HEK293 (cell line): ENCODE data around the gene STAMBP.

Source experiments
- CTCF ChIA-PET: fragments of 350-600 bp; formaldehyde crosslinking; extraction: SDS; loops from one replicate; lab custom pipeline; 2021; ENCODE audit warnings: antibody characterized with exemption; lab: Yijun Ruan, JAX
- POLR2A ChIA-PET: fragments of 300-600 bp; formaldehyde crosslinking; extraction: SDS; loops from one replicate; lab custom pipeline; 2020; ENCODE audit warnings: antibody characterized with exemption, inconsistent platforms; lab: Yijun Ruan, JAX
- H3K27ac ChIP-seq: fragments of 200-500 bp; sonication (Bioruptor generic); 2 replicates; pipeline ENCODE4 v1.5.1; 2014; ENCODE audit warnings: low read depth, low read length, control low read depth, inconsistent platforms; ENCODE audit errors: extremely low read depth
- H3K36me3 ChIP-seq, 2 experiments: fragments of 200-500 bp in 1 of 2; sonication (Bioruptor generic) in 1 of 2; 1 replicate in 1 of 2; 2 replicates in 1 of 2; pipeline ENCODE4 v1.5.1; 2014 to 2017; ENCODE audit warnings: inconsistent platforms in 2 of 2, low read length in 2 of 2; ENCODE audit not compliant: control insufficient read depth in 2 of 2, insufficient read depth in 1 of 2
- H3K4me1 ChIP-seq: fragments of 200-500 bp; sonication (Bioruptor generic); 2 replicates; pipeline ENCODE4 v1.5.1; 2014; ENCODE audit warnings: mild to moderate bottlenecking, low read length, inconsistent platforms; ENCODE audit not compliant: control insufficient read depth, insufficient read depth
- H3K4me3 ChIP-seq: 2 replicates; pipeline ENCODE4 v1.5.1; 2011; ENCODE audit warnings: low read depth, mild to moderate bottlenecking, control low read depth, low read length, moderate library complexity
- H3K9me3 ChIP-seq: fragments of 200-500 bp; sonication (Bioruptor generic); 2 replicates; pipeline ENCODE4 v1.5.1; 2014; ENCODE audit warnings: low read depth, low read length, inconsistent platforms; ENCODE audit not compliant: control insufficient read depth, insufficient read depth
- AEBP2 ChIP-seq: fragments of 450-650 bp; formaldehyde crosslinking; IDR thresholded peaks from 2 replicates; pipeline ENCODE4 v1.5.1; 2016; ENCODE audit warnings: missing biosample characterization, missing genetic modification characterization, borderline replicate concordance
- EGR2 ChIP-seq: fragments of 450-650 bp; formaldehyde crosslinking; IDR thresholded peaks from 2 replicates; pipeline ENCODE4 v1.5.1; 2016; ENCODE audit warnings: low read depth, missing biosample characterization, missing genetic modification characterization
- SP7 ChIP-seq: fragments of 450-650 bp; formaldehyde crosslinking; IDR thresholded peaks from 2 replicates; pipeline ENCODE4 v1.5.1; 2016; ENCODE audit warnings: missing biosample characterization, missing genetic modification characterization
- TCF7L2 ChIP-seq: IDR thresholded peaks from 2 replicates; pipeline ENCODE4 v1.6.1; 2011; ENCODE audit warnings: low read depth, mild to moderate bottlenecking, inconsistent platforms, low read length, moderate library complexity, borderline replicate concordance
- YY2 ChIP-seq: fragments of 450-650 bp; formaldehyde crosslinking; IDR thresholded peaks from 2 replicates; pipeline ENCODE4 v1.5.1; 2016; ENCODE audit warnings: missing biosample characterization, missing genetic modification characterization
- ZBTB11 ChIP-seq: fragments of 450-650 bp; formaldehyde crosslinking; conservative IDR thresholded peaks from 2 replicates; pipeline ENCODE4 v1.5.1; 2016; ENCODE audit warnings: low read depth, missing biosample characterization, missing genetic modification characterization
- ZFHX2 ChIP-seq: fragments of 450-650 bp; formaldehyde crosslinking; conservative IDR thresholded peaks from 2 replicates; pipeline ENCODE4 v1.5.1; 2016; ENCODE audit warnings: missing biosample characterization, missing genetic modification characterization
- ZFP3 ChIP-seq: fragments of 450-650 bp; formaldehyde crosslinking; IDR thresholded peaks from 2 replicates; pipeline ENCODE4 v1.5.1; 2016; ENCODE audit warnings: low read depth, missing biosample characterization, missing genetic modification characterization
- ZNF202 ChIP-seq: fragments of 450-650 bp; formaldehyde crosslinking; IDR thresholded peaks from 2 replicates; pipeline ENCODE4 v1.5.1; 2016; ENCODE audit warnings: missing biosample characterization, missing genetic modification characterization, borderline replicate concordance
- ZNF239 ChIP-seq: fragments of 450-650 bp; formaldehyde crosslinking; IDR thresholded peaks from 2 replicates; pipeline ENCODE4 v1.5.1; 2016; ENCODE audit warnings: missing biosample characterization, missing genetic modification characterization
- ZNF350 ChIP-seq: fragments of 450-650 bp; formaldehyde crosslinking; IDR thresholded peaks from 2 replicates; pipeline ENCODE4 v1.5.0; 2017; ENCODE audit warnings: missing biosample characterization, mild to moderate bottlenecking, missing genetic modification characterization
- ZNF521 ChIP-seq: fragments of 450-650 bp; formaldehyde crosslinking; IDR thresholded peaks from 2 replicates; pipeline ENCODE4 v1.5.1; 2017; ENCODE audit warnings: missing biosample characterization, mild to moderate bottlenecking, missing genetic modification characterization
- ZNF596 ChIP-seq: fragments of 450-650 bp; IDR thresholded peaks from 2 replicates; pipeline ENCODE4 v1.5.0; 2018; ENCODE audit warnings: missing biosample characterization, mild to moderate bottlenecking, missing genetic modification characterization, moderate library complexity
- ZNF837 ChIP-seq: fragments of 450-650 bp; formaldehyde crosslinking; IDR thresholded peaks from 2 replicates; pipeline ENCODE4 v1.5.1; 2016; ENCODE audit warnings: missing biosample characterization, missing genetic modification characterization
- TF ChIP-seq, protein P1 (sequence below): fragments of 450-650 bp; formaldehyde crosslinking; IDR thresholded peaks from 2 replicates; pipeline ENCODE4 v1.5.1; 2017; ENCODE audit warnings: missing biosample characterization, missing genetic modification characterization
- TF ChIP-seq, protein P2 (sequence below): sonication (generic); formaldehyde crosslinking; IDR thresholded peaks from 2 replicates; pipeline ENCODE4 v1.8.1; 2022; ENCODE audit warnings: mild to moderate bottlenecking, moderate library complexity, missing genetic modification reagents

STAMBP gene

GRCh38 chr2:73812635-73813034 is 16.1 kb upstream of the STAMBP start:
- TF ChIP-seq ZFP3 (tag by site-specific recombination), result no peak
- TF ChIP-seq ZNF202 (tag by site-specific recombination), result no peak
- TF ChIP-seq ZNF837 (tag by site-specific recombination), result no peak
- TF ChIP-seq ZNF350 (tag by site-specific recombination), result no peak
- TF ChIP-seq ZBTB11 (tag by site-specific recombination), result no peak
- TF ChIP-seq TCF7L2, result no peak
- TF ChIP-seq ZFHX2 (tag by site-specific recombination), result no peak
- no peak for TF ChIP-seq EGR2 (tag by site-specific recombination)
- TF ChIP-seq, protein P1, sequence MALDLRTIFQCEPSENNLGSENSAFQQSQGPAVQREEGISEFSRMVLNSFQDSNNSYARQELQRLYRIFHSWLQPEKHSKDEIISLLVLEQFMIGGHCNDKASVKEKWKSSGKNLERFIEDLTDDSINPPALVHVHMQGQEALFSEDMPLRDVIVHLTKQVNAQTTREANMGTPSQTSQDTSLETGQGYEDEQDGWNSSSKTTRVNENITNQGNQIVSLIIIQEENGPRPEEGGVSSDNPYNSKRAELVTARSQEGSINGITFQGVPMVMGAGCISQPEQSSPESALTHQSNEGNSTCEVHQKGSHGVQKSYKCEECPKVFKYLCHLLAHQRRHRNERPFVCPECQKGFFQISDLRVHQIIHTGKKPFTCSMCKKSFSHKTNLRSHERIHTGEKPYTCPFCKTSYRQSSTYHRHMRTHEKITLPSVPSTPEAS (tag by site-specific recombination), result no peak
- TF ChIP-seq, protein P2, sequence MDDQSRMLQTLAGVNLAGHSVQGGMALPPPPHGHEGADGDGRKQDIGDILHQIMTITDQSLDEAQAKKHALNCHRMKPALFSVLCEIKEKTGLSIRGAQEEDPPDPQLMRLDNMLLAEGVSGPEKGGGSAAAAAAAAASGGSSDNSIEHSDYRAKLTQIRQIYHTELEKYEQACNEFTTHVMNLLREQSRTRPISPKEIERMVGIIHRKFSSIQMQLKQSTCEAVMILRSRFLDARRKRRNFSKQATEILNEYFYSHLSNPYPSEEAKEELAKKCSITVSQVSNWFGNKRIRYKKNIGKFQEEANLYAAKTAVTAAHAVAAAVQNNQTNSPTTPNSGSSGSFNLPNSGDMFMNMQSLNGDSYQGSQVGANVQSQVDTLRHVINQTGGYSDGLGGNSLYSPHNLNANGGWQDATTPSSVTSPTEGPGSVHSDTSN, result no peak
- TF ChIP-seq SP7 (tag by site-specific recombination), result no peak
- ChIA-PET POLR2A (no interaction called here), CTCF (interaction anchor here (0.8 to 3.7 kb wide), 2 partner anchors 11 to 522 kb away, joined by 4 to 28 read pairs; no protein-coding TSS in a partner anchor)
- Histone ChIP-seq H3K4me1 (no peaks in the 10 kb centered on the region), H3K9me3 (no peaks in the 10 kb centered on the region), H3K27ac (no peak overlapping the region), H3K4me3 (no peak overlapping the region), H3K36me3 (no peaks in the 10 kb centered on the region)

- no peaks in the 10 kb centered on the region for H3K36me3 ChIP-seq
- POLR2A ChIA-PET, result no interaction called here
- no peak overlapping the region for H3K27ac ChIP-seq
- no peaks in the 10 kb centered on the region for H3K4me1 ChIP-seq
- TF ChIP-seq AEBP2 (tag by site-specific recombination) (no peak), ZNF521 (tag by site-specific recombination) (no peak), ZNF596 (no peak), YY2 (tag by site-specific recombination) (no peak), ZNF239 (no peak)
- TF ChIP-seq, all 188 proteins: peak for 0
- Histone ChIP-seq H3K9me3 (no peaks in the 10 kb centered on the region), H3K4me3 (no peak overlapping the region)
- CTCF ChIA-PET, result interaction anchor here (0.8 kb wide), 1 partner anchor 8 kb away, joined by 3 read pairs; no protein-coding TSS in a partner anchor
Measured at GRCh38 chr2:73818296-73818695, 10.5 kb upstream of the STAMBP start.
